ENCODE data around the gene CHST11.
"Not testable (repeated sequence)": the region's sequence is repeated elsewhere in the genome, so short reads cannot be mapped to it uniquely, and the experiment has no call there.

The CHST11 gene

DNA sequence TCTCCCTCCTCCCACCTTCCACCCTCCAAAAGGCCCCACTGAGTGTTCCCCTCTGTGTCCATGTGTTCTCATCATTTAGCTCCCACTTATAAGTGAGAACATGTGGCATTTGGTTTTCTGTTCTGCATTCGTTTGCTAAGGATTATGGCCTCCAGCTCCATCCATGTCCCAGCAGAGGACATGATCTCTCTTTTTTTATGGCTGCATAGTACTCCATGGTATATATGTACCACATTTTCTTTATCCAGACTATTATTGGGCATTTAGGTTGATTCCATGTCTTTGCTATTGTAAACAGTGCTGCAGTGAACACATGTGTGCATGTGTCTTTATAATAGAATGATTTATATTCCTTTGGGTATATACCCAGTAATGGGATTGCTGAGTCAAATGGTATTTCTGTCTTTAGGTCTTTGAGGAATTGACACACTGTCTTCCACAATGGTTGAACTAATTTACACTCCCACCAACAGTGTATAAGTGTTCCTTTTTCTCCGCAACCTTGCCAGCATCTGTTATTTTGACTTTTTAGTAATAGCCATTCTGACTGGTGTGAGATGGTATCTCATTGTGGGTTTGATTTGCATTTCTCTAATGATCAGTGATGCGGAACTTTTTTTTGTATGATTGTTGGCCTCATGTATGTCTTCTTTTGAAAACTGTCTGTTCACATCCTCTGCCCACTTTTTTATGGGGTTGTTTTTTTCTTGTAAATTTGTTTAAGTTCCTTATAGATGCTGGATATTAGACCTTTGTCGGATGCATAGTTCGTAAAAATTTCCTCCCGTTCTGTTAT is 287.2 kb downstream of the CHST11 start:
- DNase-seq: not testable (repeated sequence)

DNA sequence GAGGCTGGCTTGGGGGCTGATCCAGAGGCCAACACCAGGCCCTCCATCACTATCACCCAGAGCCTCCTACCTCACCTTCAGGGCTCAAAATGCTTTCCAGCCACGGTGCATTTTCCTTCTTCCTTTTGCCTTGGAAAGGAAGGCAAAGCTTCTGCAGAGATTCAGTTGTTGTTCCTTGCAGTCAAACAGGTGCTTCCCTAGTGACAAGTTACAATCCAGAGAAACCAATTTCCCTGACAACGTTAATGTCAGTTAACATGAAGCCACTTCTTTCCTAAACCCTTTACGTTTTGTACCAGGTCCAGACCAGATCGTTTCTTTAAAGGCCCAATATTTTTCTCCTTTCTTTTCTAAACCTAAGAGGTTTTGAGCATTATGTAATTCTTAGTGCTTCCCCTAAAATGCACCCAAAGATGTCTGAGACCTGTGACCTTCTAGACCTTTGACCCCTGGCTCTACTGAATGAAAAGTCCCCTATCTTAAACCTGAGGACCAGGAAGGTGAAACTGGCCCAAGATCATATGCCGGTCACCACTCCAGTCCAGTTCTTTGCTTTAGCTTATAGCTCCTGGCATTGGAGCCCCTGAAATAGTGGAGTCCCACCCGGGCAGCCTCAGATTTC is 289.8 kb downstream of the CHST11 start:
- no peak for DNase-seq

DNA sequence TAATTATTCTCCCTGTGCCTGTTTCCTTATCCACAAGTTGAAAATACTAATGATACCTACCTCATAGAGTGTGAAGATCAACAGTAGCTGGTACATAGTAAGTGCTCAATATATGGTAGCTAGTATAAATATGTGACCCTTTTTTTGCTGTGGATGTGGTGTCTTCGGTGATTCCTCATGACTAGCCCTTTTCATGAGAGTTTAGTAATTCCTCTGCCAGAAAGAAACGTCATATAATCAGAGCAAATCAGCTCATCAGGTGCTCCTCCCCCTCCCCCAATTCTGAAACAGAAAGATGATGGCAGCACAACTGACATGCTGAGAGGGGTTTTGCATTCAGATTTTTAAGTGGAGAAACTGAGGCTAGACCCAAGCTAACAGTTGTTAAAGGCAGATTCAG is 290.6 kb downstream of the CHST11 start:
- DNase-seq: no peak

DNA sequence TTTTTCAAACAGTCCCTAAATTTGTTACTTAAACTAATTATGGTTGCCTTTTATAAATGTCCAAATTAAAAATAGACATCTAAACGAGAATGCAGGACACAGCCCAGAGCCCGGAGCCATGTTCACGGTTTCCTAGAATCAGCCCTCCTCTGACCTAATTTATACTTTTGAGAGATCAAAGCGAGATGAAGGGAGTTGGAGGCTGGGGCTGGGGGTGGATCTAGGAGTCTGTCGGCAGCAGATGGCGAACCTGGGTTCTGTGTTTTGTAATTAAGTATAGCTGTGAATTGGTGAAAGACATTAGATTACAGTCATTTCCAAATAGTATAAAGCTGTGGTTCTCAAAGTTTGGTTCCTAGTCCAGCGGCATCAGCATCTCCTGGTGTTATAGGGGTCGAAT is 291.2 kb downstream of the CHST11 start:
- DNase-seq: no peak

DNA sequence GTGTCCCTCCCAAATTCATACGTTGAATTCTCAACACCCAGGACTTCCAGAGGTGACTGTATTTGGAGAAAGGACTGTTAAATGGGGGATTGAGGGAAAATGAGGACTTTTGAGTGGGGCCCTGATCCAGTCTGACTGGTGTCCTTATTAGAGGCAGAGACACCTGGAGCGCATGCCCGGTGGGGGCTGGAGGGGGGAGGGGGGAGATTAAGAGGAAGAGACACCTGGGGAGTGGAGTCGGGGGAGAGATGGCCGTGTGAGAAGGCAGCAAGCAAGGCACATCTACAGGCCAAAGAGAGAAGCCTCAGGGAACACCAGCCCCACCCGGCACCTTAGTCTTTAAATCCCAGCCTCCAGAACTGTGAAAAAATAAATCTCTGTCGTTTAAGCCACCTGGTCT is 291.6 kb downstream of the CHST11 start:
- DNase-seq: no peak

DNA sequence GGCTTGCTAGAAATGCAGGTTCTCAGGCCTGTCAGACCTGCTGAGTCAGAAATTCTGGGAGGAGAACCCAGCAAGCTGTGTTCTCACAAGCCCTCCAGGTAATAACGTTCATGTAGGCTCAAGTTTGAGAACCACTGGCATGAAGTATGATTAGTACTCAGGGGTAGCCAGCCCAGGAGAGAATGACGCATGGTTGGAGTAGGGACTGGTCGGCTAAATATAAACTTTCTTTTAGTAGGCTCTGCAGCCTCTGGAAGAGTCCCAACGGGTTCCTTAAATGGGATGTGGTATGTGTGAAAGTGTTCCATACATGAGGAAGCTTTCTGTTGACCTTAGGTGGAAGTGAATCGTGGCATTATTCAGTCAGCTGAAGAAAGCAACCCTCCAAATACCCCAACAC is 292.0 kb downstream of the CHST11 start:
- DNase-seq: peak; percentile 51 to 71

DNA sequence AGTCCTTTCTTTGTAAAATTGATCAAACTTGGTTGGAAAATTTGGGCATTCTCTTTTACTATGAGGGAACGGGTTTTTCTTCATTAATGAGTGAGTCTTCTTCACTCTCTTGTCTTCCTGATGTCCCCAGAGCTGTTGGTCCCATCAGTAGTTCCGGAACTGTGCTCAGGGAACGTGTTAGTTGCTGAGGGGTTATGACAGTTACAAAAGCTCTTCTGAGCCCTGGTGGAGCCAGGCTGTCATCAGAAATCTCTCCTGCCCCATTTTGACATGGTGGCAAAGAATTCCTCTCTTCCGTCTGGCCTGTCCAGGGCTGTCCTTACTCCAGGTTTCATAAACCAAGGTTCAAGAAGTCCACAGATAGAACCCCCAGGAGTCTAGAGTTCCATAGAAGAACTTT is 292.8 kb downstream of the CHST11 start:
- no peak for DNase-seq

DNA sequence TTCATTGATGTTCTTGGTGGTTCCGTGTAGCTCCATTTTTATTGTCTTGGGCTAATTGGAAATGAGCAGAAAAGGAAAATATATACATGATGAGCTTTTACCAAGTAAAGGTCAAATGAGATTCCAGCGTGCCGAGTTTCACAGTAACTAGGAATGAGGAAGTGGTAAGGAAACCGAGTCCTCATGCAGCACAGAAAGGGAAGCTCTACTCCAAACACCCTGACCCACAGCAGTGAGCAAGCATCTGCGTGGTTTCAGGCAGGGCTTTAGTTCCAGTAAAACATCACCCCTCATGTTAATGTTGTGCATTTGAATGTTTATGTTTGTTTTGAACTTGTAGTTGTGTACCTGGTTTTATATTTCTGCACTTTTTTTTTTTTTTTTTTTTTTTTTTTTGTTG is 293.3 kb downstream of the CHST11 start:
- DNase-seq: peak; percentile 91 to 93

DNA sequence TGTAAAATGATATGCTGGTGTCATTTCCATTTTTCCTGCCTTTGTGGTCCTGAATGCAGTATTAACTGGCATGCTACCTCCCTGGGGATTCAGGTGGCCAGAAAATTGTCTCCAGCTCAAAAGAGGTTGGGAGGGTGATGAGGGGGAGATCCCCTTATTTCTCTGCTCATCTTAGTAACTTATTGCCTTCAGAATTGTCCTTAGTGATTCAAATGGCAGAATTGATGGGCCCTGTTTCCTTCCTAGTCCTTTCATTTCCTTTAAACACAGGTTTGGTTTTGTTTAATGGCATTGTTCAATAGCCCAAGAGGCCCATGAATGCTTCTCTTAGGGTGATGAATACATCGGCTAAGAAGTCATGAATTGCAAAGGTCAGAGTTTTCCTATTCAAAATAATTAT is 294.4 kb downstream of the CHST11 start:
- no peak for DNase-seq

DNA sequence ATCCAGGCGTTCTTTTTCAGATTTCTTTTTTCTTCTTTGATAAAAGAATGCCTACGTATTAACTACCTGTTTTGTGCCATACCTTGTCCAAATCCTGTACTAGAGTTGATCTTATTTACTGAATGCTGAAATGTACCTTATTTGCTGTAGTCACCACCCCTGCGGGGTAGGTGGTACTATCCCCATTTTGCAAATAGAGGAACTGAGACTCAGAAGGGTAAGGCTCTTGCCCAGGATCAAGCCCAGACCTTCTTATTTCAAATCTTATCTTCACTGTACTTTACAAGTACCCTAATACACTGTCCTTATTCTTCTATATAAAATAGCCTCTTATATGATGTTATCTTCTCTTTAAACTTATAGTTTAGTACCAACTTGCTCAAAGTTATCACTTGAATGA is 294.8 kb downstream of the CHST11 start:
- DNase-seq: no peak

DNA sequence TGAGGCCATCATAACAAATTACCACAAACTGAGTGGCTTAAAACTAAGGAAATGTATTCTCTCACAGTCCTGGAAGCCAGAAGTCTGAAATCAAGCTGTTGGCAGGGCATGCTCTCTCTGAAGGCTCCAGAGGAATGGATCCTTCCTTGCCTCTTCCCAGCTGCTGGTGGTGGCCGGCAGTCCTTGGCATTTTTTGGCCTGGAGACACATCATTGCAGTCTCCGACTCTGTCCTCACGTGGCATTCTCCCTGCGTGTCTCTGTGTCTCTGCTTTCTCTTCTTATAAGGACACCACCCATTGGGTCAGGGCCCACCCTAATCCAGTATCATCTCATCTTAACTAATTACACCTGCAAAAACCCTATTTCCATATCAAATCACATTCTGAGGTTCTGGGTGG is 295.3 kb downstream of the CHST11 start:
- no peak for DNase-seq

DNA sequence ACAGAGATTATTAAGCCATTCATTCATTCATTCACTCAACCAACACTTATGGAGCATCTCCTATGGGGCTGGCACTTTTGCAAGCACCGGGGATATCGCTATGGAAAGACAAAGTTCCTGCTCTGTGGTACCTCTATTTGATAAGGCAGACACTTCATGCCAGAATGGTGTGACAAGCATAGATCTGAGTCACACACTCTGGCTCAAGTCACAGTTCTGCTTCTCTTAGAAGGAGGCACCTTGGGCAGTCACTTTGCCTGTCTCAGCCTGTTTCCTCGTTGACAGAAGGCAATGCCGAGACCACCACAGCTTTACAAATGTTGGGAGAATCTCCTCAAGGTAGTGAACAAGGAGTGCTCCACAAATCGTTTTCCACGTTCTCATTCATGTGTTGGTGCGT is 296.1 kb downstream of the CHST11 start:
- DNase-seq: peak; percentile 16 to 39

DNA sequence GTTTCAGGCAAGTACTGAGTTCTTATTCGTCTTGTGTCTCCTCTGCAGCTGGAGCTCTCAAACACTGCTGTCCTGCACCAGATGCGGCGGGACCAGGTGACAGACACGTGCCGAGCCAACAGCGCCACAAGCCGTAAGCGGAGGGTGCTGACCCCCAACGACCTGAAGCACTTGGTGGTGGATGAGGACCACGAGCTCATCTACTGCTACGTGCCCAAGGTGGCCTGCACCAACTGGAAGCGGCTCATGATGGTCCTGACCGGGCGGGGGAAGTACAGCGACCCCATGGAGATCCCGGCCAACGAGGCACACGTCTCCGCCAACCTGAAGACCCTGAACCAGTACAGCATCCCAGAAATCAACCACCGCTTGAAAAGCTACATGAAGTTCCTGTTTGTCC is 300.2 kb downstream of the CHST11 start:
- no peak for DNase-seq

DNA sequence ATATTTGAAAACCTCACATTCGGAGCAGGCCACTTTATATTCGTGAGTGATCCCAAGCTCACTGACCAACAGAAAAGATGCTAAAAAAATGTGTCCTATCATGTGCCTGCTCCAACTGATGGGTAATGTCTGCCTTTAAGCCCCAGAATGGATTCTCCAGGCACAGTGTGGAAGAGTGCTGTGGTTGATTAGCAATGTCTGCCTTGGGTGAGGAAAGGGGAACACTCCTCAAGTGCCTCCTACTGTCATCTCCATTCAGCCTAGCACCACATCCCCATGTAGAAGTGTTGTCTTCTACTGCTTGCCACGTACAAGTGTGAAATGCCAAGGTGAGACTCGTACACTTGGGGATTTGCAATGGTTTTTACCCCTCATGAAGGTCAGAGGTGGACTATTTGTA is 302.0 kb downstream of the CHST11 start:
- no peak for DNase-seq

DNA sequence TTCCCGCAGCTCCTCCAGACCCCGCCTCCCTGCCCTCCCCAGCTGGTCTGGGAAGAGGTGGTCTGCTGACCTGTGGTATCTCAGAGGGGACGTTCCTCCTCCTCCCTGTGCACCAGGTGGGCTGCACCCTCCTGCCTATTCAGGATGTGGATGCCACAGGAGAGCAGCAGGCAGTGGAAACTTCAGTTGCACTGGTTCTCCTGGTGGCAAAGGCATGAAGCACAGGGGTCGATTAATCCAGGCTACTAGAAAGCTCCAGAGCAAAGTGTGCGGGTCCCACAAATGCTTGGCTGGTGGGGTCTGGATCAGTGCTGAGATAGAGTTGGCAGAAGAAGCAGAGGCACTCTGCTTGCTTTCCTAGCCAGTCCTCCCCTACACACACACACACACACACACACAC is 304.3 kb downstream of the CHST11 start:
- DNase-seq: no peak

DNA sequence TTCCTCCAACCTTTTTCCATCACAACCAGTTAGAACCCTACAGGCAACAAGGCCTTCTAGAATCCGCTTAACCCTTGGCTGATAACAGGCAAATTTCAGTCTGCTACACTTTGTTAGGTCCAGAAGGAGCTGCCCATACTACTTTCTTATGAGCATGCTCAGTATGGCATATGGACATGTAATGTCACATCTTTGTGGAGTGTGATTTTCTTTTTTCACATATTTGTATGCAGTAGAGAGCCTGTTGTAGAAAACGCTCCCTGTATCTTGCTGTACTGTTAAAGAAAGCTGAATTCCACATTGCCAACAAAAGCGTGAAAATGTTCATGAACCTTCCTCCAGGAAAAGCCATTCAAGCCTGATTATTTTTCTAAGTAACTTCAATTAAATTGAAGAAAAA is 304.9 kb downstream of the CHST11 start:
- DNase-seq: no peak

DNA sequence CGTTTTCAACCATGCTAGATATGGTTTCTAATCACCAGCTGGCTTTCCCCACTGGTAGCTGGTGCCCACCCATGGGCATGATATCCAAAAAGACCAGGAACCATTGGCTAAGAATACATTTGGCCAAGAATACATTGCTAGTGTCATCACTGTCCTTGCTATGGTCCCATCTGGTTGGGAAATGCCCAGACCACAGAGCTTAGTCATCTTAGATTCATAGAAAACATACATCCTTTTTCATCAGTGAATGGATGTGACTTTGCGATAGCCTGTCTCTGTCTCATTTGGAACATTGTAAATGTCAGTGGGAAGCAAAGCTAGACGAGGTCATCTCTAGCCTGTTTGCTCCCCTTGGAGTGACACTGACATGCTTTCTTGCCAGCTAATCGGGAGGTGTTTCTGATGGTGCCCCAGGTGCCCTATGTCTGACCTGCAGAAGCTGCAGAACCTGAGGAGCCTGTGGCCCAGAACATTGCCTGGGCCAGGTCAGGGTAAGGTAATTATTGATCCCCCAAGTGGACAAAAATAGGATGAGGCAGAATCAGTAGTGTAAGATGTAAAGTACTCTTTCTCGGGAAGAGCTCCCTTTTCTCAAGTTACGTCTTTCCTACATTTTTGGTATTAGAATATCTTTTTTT is 306.5 kb downstream of the CHST11 start:
- DNase-seq: peak; percentile 83 to 88

DNA sequence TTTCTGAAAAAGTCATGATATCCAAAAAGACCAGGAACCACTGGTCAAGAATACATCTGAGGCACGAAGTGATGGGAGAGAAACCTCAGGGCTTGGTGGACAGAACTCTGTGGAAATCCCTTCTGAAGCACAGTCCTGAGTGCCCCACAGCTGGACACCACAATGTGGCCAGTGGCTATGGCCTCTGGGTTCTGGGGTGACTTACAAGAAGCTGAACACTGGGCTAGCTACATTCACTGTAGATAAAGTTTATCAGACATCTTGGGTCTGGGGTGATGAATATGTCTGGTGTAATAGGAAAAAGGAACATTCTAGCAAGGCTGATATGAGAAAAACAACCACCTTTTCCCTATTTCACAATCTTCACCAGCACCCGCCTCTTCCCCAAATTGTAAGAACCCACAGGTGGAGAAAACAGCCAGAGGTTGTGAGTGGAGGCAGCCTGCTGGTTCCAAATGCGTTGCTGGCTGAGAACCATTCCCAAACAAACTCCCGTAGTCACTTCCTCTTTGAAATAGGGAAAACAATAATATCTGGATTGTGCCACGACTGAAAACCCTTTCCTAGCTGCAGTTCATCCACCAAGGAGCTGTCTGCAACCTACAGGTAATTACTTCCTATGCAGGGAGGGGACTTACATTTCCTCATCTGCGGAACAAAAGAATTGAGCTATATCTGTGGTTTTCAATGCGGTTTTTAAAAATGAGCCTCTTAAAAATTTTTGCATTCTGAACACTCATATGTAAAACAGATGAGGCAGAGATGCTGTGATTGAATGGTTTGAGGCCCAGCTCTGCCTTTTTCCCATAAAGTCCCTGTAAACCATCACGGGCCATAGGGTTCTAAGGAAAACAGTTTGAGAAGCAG is 307.7 kb downstream of the CHST11 start:
- DNase-seq: no peak

DNA sequence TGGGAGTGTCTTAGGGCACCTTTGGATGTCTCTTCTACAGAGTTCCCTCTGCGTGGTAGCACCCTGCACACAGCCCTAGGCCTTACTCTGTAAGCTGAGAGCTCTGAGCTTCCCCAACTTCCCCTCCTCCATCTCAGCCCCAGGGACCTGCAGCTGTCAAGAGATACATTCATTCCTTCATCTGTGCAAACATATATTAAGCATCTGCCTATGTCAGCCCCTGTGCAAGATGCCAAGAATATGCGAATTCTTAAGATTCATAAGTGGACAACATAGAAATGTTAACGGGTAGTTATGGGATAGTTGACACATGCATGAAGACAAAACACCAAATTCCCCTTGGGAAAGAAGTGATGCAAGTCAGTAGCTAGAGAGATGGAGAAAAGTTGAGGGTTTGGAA is 310.5 kb downstream of the CHST11 start:
- no peak for DNase-seq

DNA sequence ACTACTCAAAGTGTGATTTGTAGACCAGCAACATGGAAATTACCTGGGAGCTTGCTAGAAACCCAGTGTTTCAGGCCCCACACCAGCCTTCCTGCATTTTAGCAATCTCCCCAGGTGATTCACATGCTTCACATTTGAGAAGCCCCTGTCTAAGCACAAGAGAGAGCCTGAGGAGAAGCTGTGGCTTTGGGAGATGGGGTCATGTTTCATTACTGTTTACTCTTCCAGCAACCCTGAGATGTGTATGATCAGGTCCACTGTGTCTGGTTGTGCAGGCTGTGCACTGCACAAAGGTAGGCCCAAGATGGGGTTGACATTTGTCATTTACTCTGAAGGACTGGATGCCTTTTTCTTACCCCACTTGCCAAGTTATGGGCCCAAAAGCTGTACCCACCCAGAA is 311.3 kb downstream of the CHST11 start:
- DNase-seq: no peak

DNA sequence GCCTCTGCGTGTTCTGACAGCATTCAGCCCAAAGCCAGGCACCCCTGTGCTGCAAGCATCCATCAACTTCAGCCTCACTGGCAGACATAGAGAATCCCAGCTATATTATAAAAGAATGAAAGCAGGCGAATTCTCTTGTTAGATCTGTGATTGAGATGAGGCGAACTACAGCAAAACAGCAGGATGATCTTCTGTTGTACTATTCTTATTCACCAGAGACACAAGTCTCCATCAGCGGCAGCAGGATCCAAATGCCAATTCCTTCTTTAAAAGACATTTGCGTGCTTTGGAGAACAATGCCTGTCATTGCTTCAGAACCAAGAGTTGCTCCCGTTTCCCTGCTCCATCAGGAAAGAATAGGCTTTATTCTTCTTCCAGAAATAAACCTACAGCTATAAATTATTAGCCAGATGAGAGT is 312.4 kb downstream of the CHST11 start:
- no peak for DNase-seq

DNA sequence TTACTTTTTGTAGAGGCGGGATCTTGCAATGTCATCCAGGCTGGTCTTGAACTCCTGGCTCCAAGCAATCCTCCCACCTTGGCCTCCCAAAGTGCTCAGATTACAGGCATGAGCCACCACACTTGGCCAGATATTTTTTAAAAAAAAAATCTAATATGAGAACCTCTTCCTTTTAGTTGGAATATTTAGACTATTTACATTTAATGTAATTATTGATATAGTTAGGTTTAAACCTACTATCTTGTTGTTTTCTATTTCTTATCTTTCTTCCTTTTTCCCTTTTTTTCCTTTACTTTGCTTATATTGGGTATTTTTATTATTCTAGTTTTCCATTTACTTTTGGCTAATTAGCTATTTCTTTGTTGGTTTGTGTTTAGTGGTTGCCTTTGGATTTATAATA is 315.6 kb downstream of the CHST11 start:
- DNase-seq: no peak

DNA sequence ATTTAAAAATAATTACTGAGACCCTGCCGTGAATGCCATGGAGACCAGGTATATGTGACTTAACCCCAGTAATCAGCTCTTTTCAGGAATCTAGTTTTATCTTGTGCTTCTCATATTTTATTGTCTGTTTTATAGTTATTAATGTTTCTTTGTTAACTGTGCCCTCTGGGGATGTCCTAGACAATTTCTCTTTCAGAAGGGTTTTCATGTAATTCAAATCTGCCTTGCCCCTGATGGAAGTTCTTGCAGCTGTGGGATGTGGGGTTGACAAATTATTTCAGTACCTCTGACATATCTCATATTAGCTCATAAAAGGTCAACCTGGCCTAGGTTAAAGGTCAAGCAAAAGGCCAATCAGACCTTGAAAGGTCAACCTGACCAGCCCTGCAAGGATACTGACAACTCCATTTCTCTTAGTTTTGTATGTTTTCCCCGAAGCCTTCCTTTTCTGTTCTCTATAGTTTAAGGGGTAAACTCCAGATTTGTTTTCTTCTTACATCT is 319.0 kb downstream of the CHST11 start:
- no peak for DNase-seq
